Fibroblast of skin of left quadriceps (primary cell): ENCODE measurements around the gene FAAH.

ENCODE experiments used
- DNase-seq, 2 experiments: peaks; one replicate each; pipeline ENCODE4 v3.0.0-alpha.2; 2013; ENCODE audit warnings: low read depth in 2 of 2

FAAH gene

DNA sequence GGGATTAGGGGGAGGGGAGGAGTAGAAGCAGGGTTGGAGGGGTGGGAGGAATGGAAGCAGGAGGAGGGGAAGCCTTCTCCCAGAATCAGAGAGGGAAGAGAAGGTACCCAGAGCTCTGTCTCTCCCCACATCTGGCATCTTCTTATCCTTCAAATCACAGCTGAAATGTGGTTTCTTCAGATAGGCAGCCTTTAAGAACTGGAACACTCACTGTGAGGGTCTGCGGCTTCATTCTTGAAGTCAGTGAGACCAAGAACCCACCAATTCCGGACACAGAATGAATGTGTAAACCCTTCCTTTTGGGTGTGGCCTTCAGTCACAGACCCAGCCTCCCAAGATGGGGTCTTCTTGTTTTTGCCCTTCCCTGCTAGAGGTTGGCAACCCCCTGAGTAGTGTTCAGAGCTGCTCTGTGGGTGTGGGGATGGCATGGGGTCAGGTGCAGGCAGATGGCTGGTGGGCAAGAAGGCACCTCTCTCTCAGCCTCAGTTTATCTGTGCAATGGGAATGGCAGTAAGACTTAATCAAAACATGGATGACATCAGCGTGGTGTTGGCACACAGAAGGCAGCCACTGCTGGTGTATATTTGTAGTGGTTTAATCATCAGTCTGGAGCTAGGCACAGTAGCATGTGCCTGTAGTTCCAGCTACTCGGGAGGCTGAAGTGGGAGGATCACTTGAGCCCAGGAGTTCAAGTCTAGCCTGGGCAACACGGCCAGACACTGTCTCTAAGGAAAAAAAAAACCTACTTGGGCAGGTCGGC lies 7.2 kb downstream of the FAAH start:
- DNase-seq: no peak

GRCh38 chr1:46401964-46402626 lies 8.0 kb downstream of the FAAH start:
- DNase-seq: peak; percentile 76 to 79

GRCh38 chr1:46403916-46404315 lies 9.8 kb downstream of the FAAH start:
- no peak for DNase-seq

GRCh38 chr1:46404482-46405196 lies 10.5 kb downstream of the FAAH start:
- DNase-seq: no peak

DNA sequence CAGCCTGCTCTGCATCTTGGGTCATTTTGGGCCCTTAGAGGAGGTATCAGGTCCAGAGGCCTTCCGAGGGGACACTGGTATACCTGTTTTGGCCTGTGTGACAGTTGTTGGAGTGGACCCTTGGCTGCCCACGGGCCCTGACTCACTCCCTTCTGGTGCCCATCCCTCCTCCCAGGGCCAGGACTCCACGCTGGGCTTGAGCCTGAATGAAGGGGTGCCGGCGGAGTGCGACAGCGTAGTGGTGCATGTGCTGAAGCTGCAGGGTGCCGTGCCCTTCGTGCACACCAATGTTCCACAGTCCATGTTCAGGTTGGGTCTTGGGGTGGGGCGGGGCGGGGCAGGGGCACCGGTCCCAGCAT lies 11.1 kb downstream of the FAAH start:
- DNase-seq: no peak

GRCh38 chr1:46405724-46406123 lies 11.6 kb downstream of the FAAH start:
- no peak for DNase-seq

GRCh38 chr1:46406881-46407608 lies 12.9 kb downstream of the FAAH start:
- DNase-seq: no peak

- no peak for DNase-seq
These were observed 13.5 kb downstream of the FAAH start for GRCh38 chr1:46407636-46408035.

DNA sequence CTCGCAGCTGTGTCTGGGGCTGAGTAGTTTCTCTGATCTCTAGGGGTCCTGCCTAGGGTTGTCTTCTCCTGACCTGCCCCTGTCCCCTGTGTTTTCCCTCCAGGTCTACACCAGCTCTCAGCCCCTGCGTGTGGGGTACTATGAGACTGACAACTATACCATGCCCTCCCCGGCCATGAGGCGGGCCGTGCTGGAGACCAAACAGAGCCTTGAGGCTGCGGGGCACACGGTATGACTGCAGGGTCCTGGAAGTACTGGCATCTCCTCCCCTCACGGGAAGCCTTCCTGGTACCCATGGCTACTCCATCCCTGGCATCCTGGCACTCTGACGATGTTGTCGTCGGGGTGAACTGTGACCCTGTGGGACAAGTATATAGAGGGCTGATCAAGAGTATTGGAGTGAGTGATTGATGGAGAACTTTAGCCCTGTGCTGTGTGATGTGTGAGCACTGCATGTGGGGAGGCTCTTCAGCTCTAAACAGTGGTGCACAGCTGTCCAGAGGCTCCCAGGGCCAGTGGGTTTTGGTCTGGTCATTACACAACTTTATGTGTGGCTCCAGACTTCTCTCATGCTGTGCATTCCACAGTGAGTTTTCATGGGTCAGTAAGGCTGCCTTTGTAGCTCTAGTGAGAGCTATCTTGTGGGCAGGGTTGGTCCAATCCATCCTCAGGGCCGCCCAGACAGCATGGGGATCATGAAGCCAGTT lies 14.4 kb downstream of the FAAH start:
- DNase-seq: no peak

DNA sequence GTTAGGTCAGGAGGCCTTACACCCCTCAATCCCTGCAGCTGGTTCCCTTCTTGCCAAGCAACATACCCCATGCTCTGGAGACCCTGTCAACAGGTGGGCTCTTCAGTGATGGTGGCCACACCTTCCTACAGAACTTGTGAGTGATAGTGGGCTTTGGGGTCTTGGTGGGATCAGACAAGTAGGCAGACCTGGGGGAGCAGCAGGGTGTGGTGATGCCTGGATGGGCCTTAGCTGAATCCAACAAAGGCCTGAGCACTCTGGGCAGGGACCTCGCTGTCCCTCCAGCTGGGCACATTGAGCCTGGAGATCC lies 14.9 kb downstream of the FAAH start:
- DNase-seq: no peak

DNA sequence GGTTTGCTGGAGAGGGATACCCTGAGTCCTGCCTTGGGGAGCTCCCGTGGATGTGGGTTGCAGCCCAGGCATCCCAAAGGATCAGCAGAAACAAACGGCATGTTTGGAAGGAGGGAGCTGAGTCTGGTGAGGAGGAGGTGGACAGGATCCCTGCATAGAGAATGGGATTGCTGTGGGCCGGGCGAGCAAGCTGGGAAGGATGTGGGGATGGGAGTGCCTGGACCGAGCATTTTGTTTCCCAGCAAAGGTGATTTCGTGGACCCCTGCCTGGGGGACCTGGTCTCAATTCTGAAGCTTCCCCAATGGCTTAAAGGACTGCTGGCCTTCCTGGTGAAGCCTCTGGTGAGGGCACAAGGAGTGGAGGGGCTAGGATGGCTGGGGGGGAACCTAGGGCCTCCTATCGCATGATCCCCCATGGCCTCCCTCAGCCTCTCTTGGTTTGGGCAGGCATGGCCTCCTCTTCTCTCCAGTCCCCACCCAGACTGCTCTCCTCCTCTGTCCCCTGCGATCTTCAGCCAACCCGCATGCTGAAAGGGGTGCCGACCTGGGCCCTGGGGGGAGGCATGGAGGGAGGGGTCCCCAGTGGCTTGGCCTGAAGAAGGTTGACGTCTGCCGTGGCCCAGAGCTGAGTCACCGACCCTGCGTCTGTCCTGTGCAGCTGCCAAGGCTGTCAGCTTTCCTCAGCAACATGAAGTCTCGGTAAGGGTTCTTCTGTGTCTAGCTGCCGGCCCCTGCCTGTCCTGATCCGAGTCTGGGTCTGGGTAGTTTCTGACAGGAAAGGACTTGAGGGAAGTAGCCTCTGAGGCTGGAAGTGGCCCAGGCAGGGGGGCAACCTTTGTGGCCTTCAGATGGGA lies 16.3 kb downstream of the FAAH start:
- no peak for DNase-seq

- no peak for DNase-seq
These were observed 16.9 kb downstream of the FAAH start for GRCh38 chr1:46411010-46411405.

GRCh38 chr1:46411601-46412341 lies 17.7 kb downstream of the FAAH start:
- no peak for DNase-seq

DNA sequence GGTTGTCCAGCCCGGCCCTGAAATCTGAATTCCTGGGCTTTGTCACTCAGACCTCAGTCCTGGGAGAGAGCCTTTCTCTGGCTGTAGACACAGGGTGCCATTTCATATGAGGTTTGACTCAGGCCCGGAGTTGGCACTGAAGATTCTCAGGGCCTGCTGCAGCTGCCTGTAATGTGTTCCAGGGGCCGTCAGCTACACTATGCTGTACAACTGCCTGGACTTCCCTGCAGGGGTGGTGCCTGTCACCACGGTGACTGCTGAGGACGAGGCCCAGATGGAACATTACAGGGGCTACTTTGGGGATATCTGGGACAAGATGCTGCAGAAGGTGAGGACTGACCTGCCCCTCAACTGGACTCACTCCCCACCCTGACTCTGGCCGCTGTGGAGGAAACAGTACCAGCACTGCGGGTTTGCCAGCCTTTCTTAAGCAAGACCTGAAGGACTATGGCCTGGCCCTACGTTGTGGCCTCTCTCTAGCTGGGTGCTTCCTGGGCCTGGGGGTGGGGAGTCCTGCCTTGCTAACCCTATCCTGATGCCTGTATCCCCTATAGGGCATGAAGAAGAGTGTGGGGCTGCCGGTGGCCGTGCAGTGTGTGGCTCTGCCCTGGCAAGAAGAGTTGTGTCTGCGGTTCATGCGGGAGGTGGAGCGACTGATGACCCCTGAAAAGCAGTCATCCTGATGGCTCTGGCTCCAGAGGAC lies 18.9 kb downstream of the FAAH start:
- DNase-seq: no peak

DNA sequence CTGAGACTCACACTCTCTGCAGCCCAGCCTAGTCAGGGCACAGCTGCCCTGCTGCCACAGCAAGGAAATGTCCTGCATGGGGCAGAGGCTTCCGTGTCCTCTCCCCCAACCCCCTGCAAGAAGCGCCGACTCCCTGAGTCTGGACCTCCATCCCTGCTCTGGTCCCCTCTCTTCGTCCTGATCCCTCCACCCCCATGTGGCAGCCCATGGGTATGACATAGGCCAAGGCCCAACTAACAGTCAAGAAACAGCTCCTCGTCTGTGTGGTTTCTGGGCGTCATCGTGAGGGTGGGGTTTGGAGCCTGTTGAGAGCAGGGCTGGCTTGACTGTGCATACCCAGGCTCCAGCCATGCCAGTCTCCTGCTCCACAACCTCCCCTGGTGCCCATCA lies 19.5 kb downstream of the FAAH start:
- DNase-seq: no peak

- DNase-seq: no peak
These were observed 21.4 kb downstream of the FAAH start for GRCh38 chr1:46415514-46415913.

DNA sequence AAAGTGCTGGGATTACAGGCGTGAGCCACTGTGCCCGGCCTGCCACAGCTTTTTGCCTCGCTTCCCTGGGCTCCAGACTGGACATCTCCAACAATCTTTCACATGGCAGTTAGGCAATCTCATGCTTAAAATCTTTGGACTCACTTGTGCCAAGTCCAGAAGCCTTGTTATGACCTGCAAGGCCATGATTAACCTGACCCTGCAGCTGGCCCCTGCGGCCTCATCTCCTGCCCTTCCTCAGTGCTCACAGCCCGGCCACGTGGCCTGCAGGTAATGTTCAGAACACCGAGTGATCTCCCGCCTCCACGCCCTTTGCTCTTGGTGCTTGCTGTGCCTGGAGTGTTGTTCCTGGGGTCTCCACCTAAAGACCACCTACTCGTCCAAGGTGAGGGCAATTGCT lies 24.9 kb downstream of the FAAH start:
- DNase-seq: no peak

GRCh38 chr1:46420533-46420915 lies 26.4 kb downstream of the FAAH start:
- DNase-seq: no peak

- no peak for DNase-seq
These were observed 27.6 kb downstream of the FAAH start for GRCh38 chr1:46421739-46422138.
